Measurements from ENCODE around the gene FARP2. TPM values are rescaled to one million over a fixed set of nuclear protein-coding genes. Genes with fewer than 3 reads are reported as not detected.
"Not testable (repeated sequence)": the region's sequence is repeated elsewhere in the genome, so short reads cannot be mapped to it uniquely, and the experiment has no call there.

Gene FARP2
- total RNA-seq, 1 donor from 2014 or later = 57.1 TPM

DNA sequence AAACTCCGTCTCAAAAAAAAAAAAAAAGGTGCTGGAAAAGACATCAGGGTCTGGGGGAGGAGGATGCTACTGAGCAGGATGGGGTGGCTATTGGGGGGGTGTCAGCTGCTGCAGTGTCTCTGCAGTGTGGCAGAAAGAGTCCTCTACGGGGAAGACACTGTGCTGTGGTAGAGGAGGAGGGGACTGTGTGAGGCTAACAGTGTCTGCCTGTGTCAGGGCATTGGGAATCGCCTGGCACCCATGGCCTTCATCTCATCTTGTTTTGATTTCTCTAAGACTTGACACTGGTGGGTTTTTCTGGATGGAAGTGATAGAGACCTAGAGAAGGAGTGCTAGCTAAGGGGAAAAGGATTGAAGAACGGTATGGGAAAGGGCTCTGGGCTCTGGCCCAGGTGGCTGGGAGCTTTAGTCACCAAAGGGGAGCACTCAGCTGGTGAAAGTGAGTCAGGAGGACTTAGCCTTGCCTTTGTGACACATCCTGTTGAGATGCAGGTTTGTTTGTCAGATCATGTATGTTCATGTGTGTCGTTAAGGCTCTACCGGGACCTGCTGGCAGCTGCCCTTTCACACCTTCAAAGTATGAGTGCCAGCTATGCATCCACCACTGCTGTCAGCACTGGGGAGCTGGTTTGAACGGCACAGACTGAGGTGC, 58.0 kb downstream of the FARP2 start:
- no peak for DNase-seq (ENCODE audit: low spot score)
- TF ChIP-seq, protein P1, sequence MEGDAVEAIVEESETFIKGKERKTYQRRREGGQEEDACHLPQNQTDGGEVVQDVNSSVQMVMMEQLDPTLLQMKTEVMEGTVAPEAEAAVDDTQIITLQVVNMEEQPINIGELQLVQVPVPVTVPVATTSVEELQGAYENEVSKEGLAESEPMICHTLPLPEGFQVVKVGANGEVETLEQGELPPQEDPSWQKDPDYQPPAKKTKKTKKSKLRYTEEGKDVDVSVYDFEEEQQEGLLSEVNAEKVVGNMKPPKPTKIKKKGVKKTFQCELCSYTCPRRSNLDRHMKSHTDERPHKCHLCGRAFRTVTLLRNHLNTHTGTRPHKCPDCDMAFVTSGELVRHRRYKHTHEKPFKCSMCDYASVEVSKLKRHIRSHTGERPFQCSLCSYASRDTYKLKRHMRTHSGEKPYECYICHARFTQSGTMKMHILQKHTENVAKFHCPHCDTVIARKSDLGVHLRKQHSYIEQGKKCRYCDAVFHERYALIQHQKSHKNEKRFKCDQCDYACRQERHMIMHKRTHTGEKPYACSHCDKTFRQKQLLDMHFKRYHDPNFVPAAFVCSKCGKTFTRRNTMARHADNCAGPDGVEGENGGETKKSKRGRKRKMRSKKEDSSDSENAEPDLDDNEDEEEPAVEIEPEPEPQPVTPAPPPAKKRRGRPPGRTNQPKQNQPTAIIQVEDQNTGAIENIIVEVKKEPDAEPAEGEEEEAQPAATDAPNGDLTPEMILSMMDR (IDR thresholded peaks at IDR 0.05) = no peak
- Mint-ChIP-seq H3K4me3 (ENCODE audit: unreplicated experiment) (no peak overlapping the region), H3K36me3 (ENCODE audit: low read depth) (peaks cover 26% of the 10 kb centered on the region), H3K27ac (ENCODE audit: unreplicated experiment) (no peak overlapping the region), H3K9me3 (ENCODE audit: low read depth) (no peaks in the 10 kb centered on the region), H3K27me3 (ENCODE audit: low read depth) (no peaks in the 10 kb centered on the region), H3K4me1 (ENCODE audit: low read depth) (peaks cover 17% of the 10 kb centered on the region)

DNA sequence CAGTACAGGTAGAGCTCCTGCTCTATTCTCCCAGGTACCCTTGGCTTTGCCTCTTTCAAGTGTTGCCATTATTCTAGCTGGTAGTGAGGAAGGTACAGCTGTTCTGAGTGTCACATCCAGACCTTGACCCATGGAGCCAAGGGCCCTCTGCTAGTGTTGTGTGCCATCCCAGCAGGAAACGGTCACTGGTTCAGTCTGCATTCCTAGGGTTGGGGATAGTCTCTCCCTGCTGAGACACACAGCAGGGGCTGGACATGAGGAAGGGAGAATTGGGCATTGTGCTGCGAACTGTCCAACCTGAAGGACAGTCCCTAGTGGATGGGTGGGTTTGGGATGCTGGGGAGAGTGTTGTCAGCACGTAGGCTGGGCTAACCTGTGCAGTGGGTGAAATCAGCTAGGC, 59.1 kb downstream of the FARP2 start:
- Mint-ChIP-seq H3K9me3 (ENCODE audit: low read depth) (no peaks in the 10 kb centered on the region), H3K27me3 (ENCODE audit: low read depth) (no peaks in the 10 kb centered on the region), H3K27ac (ENCODE audit: unreplicated experiment) (no peak overlapping the region), H3K4me3 (ENCODE audit: unreplicated experiment) (no peak overlapping the region), H3K4me1 (ENCODE audit: low read depth) (peaks cover 17% of the 10 kb centered on the region), H3K36me3 (ENCODE audit: low read depth) (peaks cover 28% of the 10 kb centered on the region)
- TF ChIP-seq, protein P1 (IDR thresholded peaks at IDR 0.05) = no peak
- no peak for DNase-seq (ENCODE audit: low spot score)

DNA sequence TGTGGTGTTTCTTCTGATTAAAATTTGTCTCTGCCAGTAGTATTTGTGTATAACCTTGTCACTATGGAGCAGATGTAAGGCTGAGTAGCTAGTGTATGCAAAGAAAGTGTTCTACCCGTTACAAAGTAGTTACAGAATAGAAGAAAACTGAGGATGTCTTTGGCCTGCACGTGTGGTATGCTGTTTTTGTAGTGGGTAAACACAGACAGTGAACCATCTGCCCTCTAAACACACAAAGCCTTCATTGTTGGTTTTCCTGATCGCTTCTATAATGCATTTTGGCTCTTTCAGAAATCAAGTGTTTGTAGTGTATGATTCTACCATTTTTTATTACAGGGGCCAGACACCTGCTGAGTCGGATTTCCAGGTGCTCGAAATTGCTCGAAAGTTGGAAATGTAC, 61.5 kb downstream of the FARP2 start:
- Mint-ChIP-seq H3K9me3 (ENCODE audit: low read depth) (peaks cover 2% of the 10 kb centered on the region), H3K36me3 (ENCODE audit: low read depth) (peaks cover 38% of the 10 kb centered on the region), H3K27me3 (ENCODE audit: low read depth) (no peaks in the 10 kb centered on the region), H3K27ac (ENCODE audit: unreplicated experiment) (no peak overlapping the region), H3K4me3 (ENCODE audit: unreplicated experiment) (no peak overlapping the region), H3K4me1 (ENCODE audit: low read depth) (no peaks in the 10 kb centered on the region)
- TF ChIP-seq, protein P1 (IDR thresholded peaks at IDR 0.05) = no peak
- DNase-seq (ENCODE audit: low spot score) = no peak

DNA sequence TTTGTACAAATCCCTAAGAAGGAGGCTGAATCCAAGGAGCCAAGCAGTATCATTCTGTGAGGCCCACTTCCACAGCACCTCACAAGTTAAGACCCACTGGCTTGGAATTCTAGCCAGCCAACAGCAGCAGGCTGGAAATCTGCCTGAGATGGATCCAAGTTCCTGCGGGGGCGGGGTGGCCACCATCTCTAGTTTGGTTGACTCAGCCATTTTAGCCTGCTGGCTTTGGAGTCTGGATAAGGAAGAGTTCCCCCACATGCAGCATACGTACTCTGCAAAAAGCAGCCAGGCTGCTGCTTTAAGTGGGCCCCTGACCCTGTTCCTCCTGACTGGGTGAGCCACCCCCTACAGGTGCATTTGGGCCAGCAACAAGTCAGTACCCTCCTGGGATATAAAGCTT, 65.2 kb downstream of the FARP2 start:
- no peaks in the 10 kb centered on the region for H3K27me3 Mint-ChIP-seq (ENCODE audit: low read depth)
- no peaks in the 10 kb centered on the region for H3K4me1 Mint-ChIP-seq (ENCODE audit: low read depth)
- peaks cover 41% of the 10 kb centered on the region for H3K36me3 Mint-ChIP-seq (ENCODE audit: low read depth)
- no peak for DNase-seq (ENCODE audit: low spot score)
- H3K4me3 Mint-ChIP-seq (ENCODE audit: unreplicated experiment) = no peak overlapping the region
- TF ChIP-seq, protein P1 (IDR thresholded peaks at IDR 0.05) = no peak
- H3K9me3 Mint-ChIP-seq (ENCODE audit: low read depth) = peaks cover 21% of the 10 kb centered on the region
- no peak overlapping the region for H3K27ac Mint-ChIP-seq (ENCODE audit: unreplicated experiment)

DNA sequence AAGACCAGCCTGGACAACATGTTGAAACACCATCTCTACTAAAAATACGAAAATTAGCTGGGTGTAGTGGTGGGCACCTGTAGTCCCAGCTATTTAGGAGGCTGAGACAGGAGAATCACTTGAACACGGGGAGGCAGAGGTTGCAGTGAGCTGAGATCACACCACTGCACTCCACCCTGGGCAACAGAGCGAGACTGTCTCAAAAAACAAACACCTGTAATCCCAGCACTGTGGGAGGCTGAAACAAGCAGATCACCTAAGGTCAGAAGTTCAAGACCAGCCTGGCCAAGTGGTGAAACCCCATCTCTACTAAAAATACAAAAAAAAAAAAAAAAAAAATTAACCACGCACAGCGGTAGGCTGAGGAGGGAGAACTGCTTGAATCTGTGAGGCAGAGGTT, 65.9 kb downstream of the FARP2 start:
- H3K36me3 Mint-ChIP-seq (ENCODE audit: low read depth) = peaks cover 43% of the 10 kb centered on the region
- DNase-seq (ENCODE audit: low spot score); H3K4me1 Mint-ChIP-seq (ENCODE audit: low read depth); H3K4me3 Mint-ChIP-seq (ENCODE audit: unreplicated experiment); H3K27me3 Mint-ChIP-seq (ENCODE audit: low read depth); H3K27ac Mint-ChIP-seq (ENCODE audit: unreplicated experiment): not testable (repeated sequence)
- peaks cover 21% of the 10 kb centered on the region for H3K9me3 Mint-ChIP-seq (ENCODE audit: low read depth)

DNA sequence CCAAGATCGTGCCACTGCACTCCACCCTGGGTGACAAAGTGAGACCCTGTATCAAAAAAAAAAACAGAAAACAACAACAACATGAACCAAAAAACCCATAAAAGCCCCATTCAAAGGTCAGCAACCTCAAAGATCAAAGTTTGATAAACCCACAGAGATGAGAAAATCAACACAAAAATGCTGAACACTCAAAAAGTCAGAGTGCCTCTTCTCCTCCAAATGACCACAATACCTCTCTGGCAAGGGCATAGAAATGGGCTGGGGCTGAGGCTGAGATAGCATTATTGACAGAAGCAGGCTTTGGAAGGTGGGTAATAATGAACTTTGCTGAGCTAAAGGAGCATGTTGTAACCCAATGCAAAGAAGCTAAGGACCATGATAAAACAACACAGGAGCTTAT, 66.3 kb downstream of the FARP2 start:
- H3K9me3 Mint-ChIP-seq (ENCODE audit: low read depth) = peaks cover 21% of the 10 kb centered on the region
- H3K27me3 Mint-ChIP-seq (ENCODE audit: low read depth) = no peaks in the 10 kb centered on the region
- TF ChIP-seq, protein P1 (IDR thresholded peaks at IDR 0.05) = no peak
- no peak for DNase-seq (ENCODE audit: low spot score)
- no peak overlapping the region for H3K27ac Mint-ChIP-seq (ENCODE audit: unreplicated experiment)
- H3K4me1 Mint-ChIP-seq (ENCODE audit: low read depth) = no peaks in the 10 kb centered on the region
- H3K36me3 Mint-ChIP-seq (ENCODE audit: low read depth) = peaks cover 43% of the 10 kb centered on the region
- H3K4me3 Mint-ChIP-seq (ENCODE audit: unreplicated experiment) = no peak overlapping the region

DNA sequence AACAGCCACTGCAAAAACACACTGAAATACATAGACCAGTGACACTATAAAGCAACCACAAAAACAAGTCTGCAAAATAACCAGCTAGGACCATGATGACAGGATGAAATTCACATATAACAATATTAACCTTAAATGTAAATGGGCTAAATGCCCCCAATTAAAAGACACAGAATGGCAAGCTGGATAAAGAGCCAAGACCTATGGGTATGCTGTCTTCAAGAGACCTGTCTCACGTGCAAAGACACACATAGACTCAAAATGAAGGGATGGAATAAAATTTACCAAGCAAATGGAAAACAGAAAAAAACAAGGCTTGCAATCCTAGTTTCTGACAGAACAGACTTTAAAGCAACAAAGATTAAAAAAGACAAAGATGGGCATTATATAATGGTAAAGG, 67.4 kb downstream of the FARP2 start:
- H3K27ac Mint-ChIP-seq (ENCODE audit: unreplicated experiment); H3K27me3 Mint-ChIP-seq (ENCODE audit: low read depth); DNase-seq (ENCODE audit: low spot score); H3K4me1 Mint-ChIP-seq (ENCODE audit: low read depth); H3K4me3 Mint-ChIP-seq (ENCODE audit: unreplicated experiment): not testable (repeated sequence)
- H3K9me3 Mint-ChIP-seq (ENCODE audit: low read depth) = peaks cover 21% of the 10 kb centered on the region
- H3K36me3 Mint-ChIP-seq (ENCODE audit: low read depth) = peaks cover 40% of the 10 kb centered on the region

Measured in chondrocyte (in vitro differentiated cells).